ENCODE results near the gene ASTN2. TPM values are rescaled to one million over a fixed set of nuclear protein-coding genes. Genes with fewer than 3 reads are reported as not detected.

ASTN2 gene
- total RNA-seq, 1 donor from 2014 or later = 29.0 TPM

- Mint-ChIP-seq H3K27me3 (no peaks in the 10 kb centered on the region), H3K36me3 (ENCODE audit: insufficient read depth) (no peaks in the 10 kb centered on the region), H3K4me1 (ENCODE audit: low read depth) (no peaks in the 10 kb centered on the region), H3K9me3 (ENCODE audit: low read depth) (peaks cover 10% of the 10 kb centered on the region), H3K4me3 (ENCODE audit: low read depth) (no peak overlapping the region), H3K27ac (no peak overlapping the region)
- no peak for TF ChIP-seq CTCF (IDR thresholded peaks at IDR 0.05; ENCODE audit: unreplicated experiment)
- DNase-seq (ENCODE audit: low spot score, unreplicated experiment) = no peak
Observed at GRCh38 chr9:116541402-116541801, 873.5 kb downstream of the ASTN2 start.

- Mint-ChIP-seq H3K4me3 (ENCODE audit: low read depth) (no peak overlapping the region), H3K36me3 (ENCODE audit: insufficient read depth) (no peaks in the 10 kb centered on the region), H3K27ac (no peak overlapping the region), H3K27me3 (no peaks in the 10 kb centered on the region), H3K4me1 (ENCODE audit: low read depth) (no peaks in the 10 kb centered on the region), H3K9me3 (ENCODE audit: low read depth) (peaks cover 10% of the 10 kb centered on the region)
- no peak for DNase-seq (ENCODE audit: low spot score, unreplicated experiment)
- no peak for TF ChIP-seq CTCF (IDR thresholded peaks at IDR 0.05; ENCODE audit: unreplicated experiment)
Observed at GRCh38 chr9:116539549-116539948, 875.3 kb downstream of the ASTN2 start.

- Mint-ChIP-seq H3K4me3 (ENCODE audit: low read depth) (no peak overlapping the region), H3K27ac (no peak overlapping the region), H3K9me3 (ENCODE audit: low read depth) (peaks cover 27% of the 10 kb centered on the region), H3K36me3 (ENCODE audit: insufficient read depth) (no peaks in the 10 kb centered on the region), H3K27me3 (no peaks in the 10 kb centered on the region), H3K4me1 (ENCODE audit: low read depth) (peaks cover 8% of the 10 kb centered on the region)
- DNase-seq (ENCODE audit: low spot score, unreplicated experiment) = no peak
- TF ChIP-seq CTCF (IDR thresholded peaks at IDR 0.05; ENCODE audit: unreplicated experiment) = no peak
Observed at GRCh38 chr9:116525611-116526010, 889.2 kb downstream of the ASTN2 start.

GRCh38 chr9:116524778-116525470 is 889.9 kb downstream of the ASTN2 start:
- no peak for DNase-seq (ENCODE audit: low spot score, unreplicated experiment)
- H3K9me3 Mint-ChIP-seq (ENCODE audit: low read depth) = peaks cover 33% of the 10 kb centered on the region
- no peak for TF ChIP-seq CTCF (IDR thresholded peaks at IDR 0.05; ENCODE audit: unreplicated experiment)
- H3K36me3 Mint-ChIP-seq (ENCODE audit: insufficient read depth) = no peaks in the 10 kb centered on the region
- no peak overlapping the region for H3K27ac Mint-ChIP-seq
- no peak overlapping the region for H3K4me3 Mint-ChIP-seq (ENCODE audit: low read depth)
- H3K27me3 Mint-ChIP-seq = no peaks in the 10 kb centered on the region
- peaks cover 8% of the 10 kb centered on the region for H3K4me1 Mint-ChIP-seq (ENCODE audit: low read depth)

- H3K9me3 Mint-ChIP-seq (ENCODE audit: low read depth) = peaks cover 48% of the 10 kb centered on the region
- no peaks in the 10 kb centered on the region for H3K27me3 Mint-ChIP-seq
- H3K4me1 Mint-ChIP-seq (ENCODE audit: low read depth) = peaks cover 4% of the 10 kb centered on the region
- no peak for DNase-seq (ENCODE audit: low spot score, unreplicated experiment)
- no peak overlapping the region for H3K4me3 Mint-ChIP-seq (ENCODE audit: low read depth)
- peaks cover 6% of the 10 kb centered on the region for H3K36me3 Mint-ChIP-seq (ENCODE audit: insufficient read depth)
- H3K27ac Mint-ChIP-seq = no peak overlapping the region
- no peak for TF ChIP-seq CTCF (IDR thresholded peaks at IDR 0.05; ENCODE audit: unreplicated experiment)
Observed at GRCh38 chr9:116520218-116520617, 894.6 kb downstream of the ASTN2 start.

Data from progenitor cell of endocrine pancreas (in vitro differentiated cells).